Progenitor cell of endocrine pancreas (in vitro differentiated cells): ENCODE measurements around the gene NPEPL1. TPM values are rescaled to one million over a fixed set of nuclear protein-coding genes. Genes with fewer than 3 reads are reported as not detected.

Experiments used
- DNase-seq: peaks from one replicate; pipeline ENCODE4 v3.0.0; 2021; ENCODE audit warnings: low spot score; ENCODE audit not compliant: unreplicated experiment
- H3K27ac Mint-ChIP-seq: 2 replicates; pipeline ENCODE4 v1.8.0; 2021; ENCODE audit warnings: mild to moderate bottlenecking, moderate library complexity, mixed read lengths
- H3K27me3 Mint-ChIP-seq: 2 replicates; pipeline ENCODE4 v1.8.0; 2021; ENCODE audit warnings: mixed read lengths
- H3K36me3 Mint-ChIP-seq: 2 replicates; pipeline ENCODE4 v1.8.0; 2022; ENCODE audit warnings: mixed read lengths; ENCODE audit not compliant: insufficient read depth
- H3K4me1 Mint-ChIP-seq: 2 replicates; pipeline ENCODE4 v1.8.0; 2021; ENCODE audit warnings: low read depth, mixed read lengths
- H3K4me3 Mint-ChIP-seq: 2 replicates; pipeline ENCODE4 v1.8.0; 2021; ENCODE audit warnings: low read depth, mild to moderate bottlenecking, moderate library complexity, mixed read lengths
- H3K9me3 Mint-ChIP-seq: 2 replicates; pipeline ENCODE4 v1.8.0; 2021; ENCODE audit warnings: low read depth, mixed read lengths
- CTCF ChIP-seq: fragments of 200-600 bp; sonication (generic); IDR thresholded peaks from one replicate; pipeline ENCODE4 v1.5.0; 2021; ENCODE audit warnings: antibody characterized with exemption, mild to moderate bottlenecking; ENCODE audit not compliant: unreplicated experiment
- total RNA-seq: library from RNA; stranded (reverse); gene quantifications from 2 replicates; pipeline ENCODE4 v1.2.1, GENCODE V29; 2021

NPEPL1 gene
- total RNA-seq, 1 donor from 2014 or later: 55.4 TPM

GRCh38 chr20:58731192-58731591 is 38.6 kb downstream of the NPEPL1 start:
- Mint-ChIP-seq H3K4me3 (no peak overlapping the region), H3K27me3 (no peaks in the 10 kb centered on the region), H3K36me3 (no peaks in the 10 kb centered on the region), H3K27ac (no peak overlapping the region), H3K4me1 (no peaks in the 10 kb centered on the region), H3K9me3 (peaks cover 14% of the 10 kb centered on the region)
- no peak for DNase-seq
- no peak for TF ChIP-seq CTCF

GRCh38 chr20:58737198-58737597 is 44.6 kb downstream of the NPEPL1 start:
- H3K4me1 Mint-ChIP-seq: no peaks in the 10 kb centered on the region
- DNase-seq: no peak
- H3K36me3 Mint-ChIP-seq: no peaks in the 10 kb centered on the region
- no peak for TF ChIP-seq CTCF
- H3K27me3 Mint-ChIP-seq: peaks cover 4% of the 10 kb centered on the region
- peaks cover 8% of the 10 kb centered on the region for H3K9me3 Mint-ChIP-seq
- H3K27ac Mint-ChIP-seq: no peak overlapping the region
- H3K4me3 Mint-ChIP-seq: no peak overlapping the region

GRCh38 chr20:58740356-58741308 is 48.0 kb downstream of the NPEPL1 start:
- no peak overlapping the region for H3K27ac Mint-ChIP-seq
- H3K9me3 Mint-ChIP-seq: peaks cover 8% of the 10 kb centered on the region
- H3K4me3 Mint-ChIP-seq: no peak overlapping the region
- H3K36me3 Mint-ChIP-seq: no peaks in the 10 kb centered on the region
- H3K27me3 Mint-ChIP-seq: peaks cover 5% of the 10 kb centered on the region
- TF ChIP-seq CTCF: no peak
- H3K4me1 Mint-ChIP-seq: peaks cover 2% of the 10 kb centered on the region
- no peak for DNase-seq

GRCh38 chr20:58741384-58741783 is 48.8 kb downstream of the NPEPL1 start:
- peaks cover 8% of the 10 kb centered on the region for H3K9me3 Mint-ChIP-seq
- H3K27me3 Mint-ChIP-seq: peaks cover 12% of the 10 kb centered on the region
- no peak overlapping the region for H3K27ac Mint-ChIP-seq
- no peak overlapping the region for H3K4me3 Mint-ChIP-seq
- no peak for DNase-seq
- no peaks in the 10 kb centered on the region for H3K36me3 Mint-ChIP-seq
- no peak for TF ChIP-seq CTCF
- H3K4me1 Mint-ChIP-seq: peaks cover 2% of the 10 kb centered on the region

- no peak for DNase-seq
- H3K9me3 Mint-ChIP-seq: peaks cover 8% of the 10 kb centered on the region
- no peak overlapping the region for H3K27ac Mint-ChIP-seq
- peaks cover 23% of the 10 kb centered on the region for H3K27me3 Mint-ChIP-seq
- peaks cover 2% of the 10 kb centered on the region for H3K4me1 Mint-ChIP-seq
- H3K36me3 Mint-ChIP-seq: no peaks in the 10 kb centered on the region
- H3K4me3 Mint-ChIP-seq: no peak overlapping the region
- no peak for TF ChIP-seq CTCF
Observed at GRCh38 chr20:58742668-58743566, 50.3 kb downstream of the NPEPL1 start.
